Upper lobe of left lung (tissue), 4 donors: Measurements from ENCODE around the gene OSBP2.

Experiments used
- POLR2A ChIP-seq, 4 donors: fragments of 450-650 bp; IDR thresholded peaks; one replicate each; pipeline ENCODE4 v1.5.1; 2016 to 2017; ENCODE audit warnings: antibody characterized with exemption in 4 of 4, mild to moderate bottlenecking in 2 of 4
- POLR2AphosphoS5 ChIP-seq, 2 donors: sonication (generic); formaldehyde crosslinking; IDR thresholded peaks; one replicate each; pipeline ENCODE4 v1.5.1; 2017; ENCODE audit warnings: antibody characterized with exemption in 2 of 2
- TF ChIP-seq, protein P1 (sequence below), 6 experiments: fragments of 450-650 bp in 4 of 6; fragments of 200-600 bp in 2 of 6; sonication (generic) in 2 of 6; IDR thresholded peaks; one replicate each; pipeline ENCODE4 v1.5.1; 2016 to 2019; ENCODE audit warnings: antibody characterized with exemption in 6 of 6

DNA sequence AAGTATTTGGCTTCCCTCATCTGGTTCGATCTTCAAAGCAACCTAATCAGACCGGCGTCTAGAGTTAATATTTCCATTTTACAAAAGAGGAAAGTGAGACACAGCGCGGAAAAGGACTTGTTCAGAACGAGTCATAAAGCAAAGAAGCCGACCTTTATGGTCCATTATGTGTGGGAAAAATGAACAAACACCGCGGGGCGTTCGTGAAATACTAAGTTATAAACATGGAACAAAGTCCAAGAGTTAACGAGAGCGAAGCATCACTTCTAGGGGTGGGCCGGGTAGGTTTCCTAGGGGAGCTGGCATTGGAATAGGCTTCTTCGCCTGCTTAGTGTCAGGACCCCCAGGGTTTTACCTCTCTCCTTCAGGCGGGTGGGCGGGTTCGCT is 27.6 kb upstream of the OSBP2 start:
- TF ChIP-seq, protein P1, sequence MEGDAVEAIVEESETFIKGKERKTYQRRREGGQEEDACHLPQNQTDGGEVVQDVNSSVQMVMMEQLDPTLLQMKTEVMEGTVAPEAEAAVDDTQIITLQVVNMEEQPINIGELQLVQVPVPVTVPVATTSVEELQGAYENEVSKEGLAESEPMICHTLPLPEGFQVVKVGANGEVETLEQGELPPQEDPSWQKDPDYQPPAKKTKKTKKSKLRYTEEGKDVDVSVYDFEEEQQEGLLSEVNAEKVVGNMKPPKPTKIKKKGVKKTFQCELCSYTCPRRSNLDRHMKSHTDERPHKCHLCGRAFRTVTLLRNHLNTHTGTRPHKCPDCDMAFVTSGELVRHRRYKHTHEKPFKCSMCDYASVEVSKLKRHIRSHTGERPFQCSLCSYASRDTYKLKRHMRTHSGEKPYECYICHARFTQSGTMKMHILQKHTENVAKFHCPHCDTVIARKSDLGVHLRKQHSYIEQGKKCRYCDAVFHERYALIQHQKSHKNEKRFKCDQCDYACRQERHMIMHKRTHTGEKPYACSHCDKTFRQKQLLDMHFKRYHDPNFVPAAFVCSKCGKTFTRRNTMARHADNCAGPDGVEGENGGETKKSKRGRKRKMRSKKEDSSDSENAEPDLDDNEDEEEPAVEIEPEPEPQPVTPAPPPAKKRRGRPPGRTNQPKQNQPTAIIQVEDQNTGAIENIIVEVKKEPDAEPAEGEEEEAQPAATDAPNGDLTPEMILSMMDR (IDR thresholded peaks at IDR 0.05) = no peak
- TF ChIP-seq POLR2A (IDR thresholded peaks at IDR 0.05) (no peak), POLR2AphosphoS5 (IDR thresholded peaks at IDR 0.05) (no peak)
